ENCODE results near the gene NTM.

DNA sequence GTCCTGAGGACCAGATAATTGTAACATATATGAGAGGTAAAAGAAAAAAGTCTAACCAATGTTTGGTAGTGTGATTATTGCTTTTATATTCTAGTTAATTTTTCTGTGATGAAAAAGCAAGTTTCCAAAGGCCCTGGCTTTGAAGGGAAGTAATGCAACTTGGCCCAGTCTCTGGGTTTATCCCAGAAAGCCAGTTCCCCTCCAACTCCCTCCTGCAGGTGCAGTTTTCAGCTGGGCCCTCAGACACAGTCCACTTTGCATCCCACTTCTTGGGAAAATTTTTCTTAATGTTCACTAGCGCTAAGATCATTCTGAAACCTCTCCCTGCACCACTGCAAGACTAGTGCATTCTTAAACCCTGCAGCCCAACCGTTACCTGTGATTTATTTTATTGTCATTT is 586.8 kb downstream of the NTM start:
- TF ChIP-seq POLR2AphosphoS5 (IDR thresholded peaks at IDR 0.05; ENCODE audit: low read depth, low read length), result no peak
- no peak for TF ChIP-seq POLR2A (IDR thresholded peaks at IDR 0.05; ENCODE audit: low read depth, low read length)
- no peak for TF ChIP-seq TAF1 (IDR thresholded peaks at IDR 0.05; ENCODE audit: low read depth, low read length)
- no peak for TF ChIP-seq PAX5 (IDR thresholded peaks at IDR 0.05; ENCODE audit: insufficient read depth, low read length, severe bottlenecking)
- no peak for TF ChIP-seq SPI1 (IDR thresholded peaks at IDR 0.05; ENCODE audit: low read depth, low read length)

All from GM12891 (cell line).